Measurements from ENCODE around the gene HMCN2.

- TF ChIP-seq POLR2A (IDR thresholded peaks at IDR 0.05; ENCODE audit: low read depth, low read length): no peak
- no peak for TF ChIP-seq USF2 (IDR thresholded peaks at IDR 0.05; ENCODE audit: low read depth, low read length)
- no peak for TF ChIP-seq CTCF (conservative IDR thresholded peaks at IDR 0.05; ENCODE audit: low read depth, low read length)
- no peak for TF ChIP-seq RFX5 (IDR thresholded peaks at IDR 0.05; ENCODE audit: low read depth, low read length)
These were observed 29.0 kb upstream of the HMCN2 start for GRCh38 chr9:130236436-130236985.
